GM10248 (cell line): Measurements from ENCODE around the gene IQSEC2.

Experiments used
- CTCF ChIA-PET: fragments of 300-600 bp; sonication (Branson Sonifier 250); formaldehyde crosslinking; extraction: SDS; loops from one replicate; lab custom pipeline; 2021; ENCODE audit warnings: antibody characterized with exemption; lab: Yijun Ruan, JAX
- POLR2A ChIA-PET: fragments of 350-650 bp; sonication (Branson Sonifier 250); formaldehyde crosslinking; extraction: SDS; loops from one replicate; lab custom pipeline; 2020; ENCODE audit warnings: antibody characterized with exemption; lab: Yijun Ruan, JAX
- DNase-seq: peaks from one replicate; pipeline ENCODE4 v3.0.0; 2012; ENCODE audit errors: extremely low spot score
- TF ChIP-seq, protein P1 (sequence below): IDR thresholded peaks from 2 replicates; pipeline ENCODE4 v1.5.1; 2012; ENCODE audit warnings: mild to moderate bottlenecking, low read depth; ENCODE audit errors: extremely low read depth, missing control alignments, control extremely low read depth

The IQSEC2 gene

GRCh38 chrX:53227224-53227765 lies 54.1 kb downstream of the IQSEC2 start:
- DNase-seq: no peak
- TF ChIP-seq, protein P1, sequence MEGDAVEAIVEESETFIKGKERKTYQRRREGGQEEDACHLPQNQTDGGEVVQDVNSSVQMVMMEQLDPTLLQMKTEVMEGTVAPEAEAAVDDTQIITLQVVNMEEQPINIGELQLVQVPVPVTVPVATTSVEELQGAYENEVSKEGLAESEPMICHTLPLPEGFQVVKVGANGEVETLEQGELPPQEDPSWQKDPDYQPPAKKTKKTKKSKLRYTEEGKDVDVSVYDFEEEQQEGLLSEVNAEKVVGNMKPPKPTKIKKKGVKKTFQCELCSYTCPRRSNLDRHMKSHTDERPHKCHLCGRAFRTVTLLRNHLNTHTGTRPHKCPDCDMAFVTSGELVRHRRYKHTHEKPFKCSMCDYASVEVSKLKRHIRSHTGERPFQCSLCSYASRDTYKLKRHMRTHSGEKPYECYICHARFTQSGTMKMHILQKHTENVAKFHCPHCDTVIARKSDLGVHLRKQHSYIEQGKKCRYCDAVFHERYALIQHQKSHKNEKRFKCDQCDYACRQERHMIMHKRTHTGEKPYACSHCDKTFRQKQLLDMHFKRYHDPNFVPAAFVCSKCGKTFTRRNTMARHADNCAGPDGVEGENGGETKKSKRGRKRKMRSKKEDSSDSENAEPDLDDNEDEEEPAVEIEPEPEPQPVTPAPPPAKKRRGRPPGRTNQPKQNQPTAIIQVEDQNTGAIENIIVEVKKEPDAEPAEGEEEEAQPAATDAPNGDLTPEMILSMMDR: no peak
- ChIA-PET POLR2A (no interaction called here), CTCF (no interaction called here)

DNA sequence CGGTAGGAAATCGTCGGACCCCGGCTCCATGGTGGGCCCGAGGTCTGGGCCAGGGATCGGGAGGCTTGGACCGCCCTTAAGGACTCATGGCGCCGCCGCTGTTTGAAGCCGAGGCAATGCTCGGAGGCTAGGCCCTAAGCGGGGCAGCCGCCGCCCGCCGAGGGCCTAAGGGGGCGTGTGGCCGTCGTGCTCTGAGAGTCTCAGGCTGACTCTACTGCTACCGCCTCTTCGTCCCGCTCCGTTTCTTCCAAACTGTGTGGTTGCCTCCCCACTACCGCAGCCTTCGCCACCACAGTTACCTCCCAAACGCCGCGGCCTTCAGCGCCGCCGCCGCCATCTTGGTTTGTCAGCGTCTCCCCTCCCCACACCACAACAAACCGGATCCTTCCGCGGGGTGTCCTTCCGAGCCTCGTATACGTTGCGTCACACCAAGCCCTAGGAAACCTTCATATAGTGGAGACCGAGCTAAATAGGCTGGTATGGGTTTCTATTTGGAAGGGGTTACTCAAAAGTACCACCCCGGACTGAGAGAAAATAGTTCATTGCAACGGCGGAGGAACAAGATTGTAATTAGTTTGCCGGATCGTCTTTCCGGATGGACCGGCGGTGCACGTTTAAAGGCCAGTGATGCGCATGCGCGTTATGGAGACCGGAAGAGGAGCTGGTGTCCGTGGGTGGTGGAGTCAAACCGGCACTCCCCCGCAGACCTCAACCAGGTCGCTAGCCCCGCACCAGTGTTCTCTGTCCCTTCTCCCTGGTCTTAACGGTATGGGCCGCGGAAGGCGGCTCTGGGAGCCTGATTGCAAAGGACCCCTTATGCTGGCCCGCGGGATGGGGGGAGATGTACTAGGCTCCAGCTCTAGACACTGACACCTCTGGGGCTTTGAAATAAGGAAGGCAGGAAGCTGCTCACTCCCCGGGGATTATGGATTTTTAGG lies 56.3 kb downstream of the IQSEC2 start, which contains the start of gene KDM5C:
KDM5C (minus strand) TSS at position 348 of the 938 bp plus-strand sequence; CDS start at position 30, 318 bp downstream.
- CTCF ChIA-PET: interaction anchor here (1.0 to 1.2 kb wide), 2 partner anchors 211 to 230 kb away, joined by 3 read pairs; no protein-coding TSS in a partner anchor
- TF ChIP-seq, protein P1: no peak
- peak; percentile 95 for DNase-seq
- POLR2A ChIA-PET: no interaction called here

GRCh38 chrX:53223955-53224859 lies 57.2 kb downstream of the IQSEC2 start:
- ChIA-PET POLR2A (no interaction called here), CTCF (interaction anchor here (1.2 to 1.8 kb wide), 3 partner anchors 9 to 212 kb away, joined by 3 to 4 read pairs (median 4); no protein-coding TSS in a partner anchor)
- TF ChIP-seq, protein P1: no peak
- DNase-seq: no peak

DNA sequence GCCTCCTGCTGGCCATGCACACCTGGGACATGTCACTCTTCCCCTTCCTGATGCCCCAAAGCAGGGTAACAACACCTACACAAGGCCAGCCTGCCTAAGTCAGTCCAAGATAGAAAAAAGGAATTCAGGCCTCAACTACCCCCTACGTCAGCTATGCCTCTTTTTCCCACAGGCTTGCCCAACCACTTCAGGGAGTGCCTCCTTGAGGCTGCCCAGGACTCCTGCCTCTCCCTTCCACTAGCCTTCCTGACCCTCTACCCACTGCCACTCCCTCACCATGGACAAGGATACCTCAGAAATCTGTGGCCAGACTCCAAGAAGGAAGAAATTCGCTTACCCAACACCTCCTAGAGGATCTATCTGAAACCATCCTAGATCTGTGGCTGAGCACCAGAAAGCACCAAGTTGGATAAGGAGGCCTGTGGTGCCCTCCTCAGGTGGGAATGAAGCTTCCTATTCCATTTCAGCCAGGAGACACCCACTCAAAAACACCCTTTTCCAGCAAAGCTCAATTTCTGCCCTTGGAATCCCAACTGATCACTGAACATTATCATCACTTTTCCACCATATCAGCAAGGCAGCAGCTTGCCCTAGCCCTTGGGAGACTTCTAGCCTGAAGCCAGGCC lies 58.2 kb downstream of the IQSEC2 start:
- TF ChIP-seq, protein P1: no peak
- CTCF ChIA-PET: interaction anchor here (1.7 to 1.8 kb wide), 2 partner anchors 8 to 16 kb away, joined by 4 read pairs; no protein-coding TSS in a partner anchor
- DNase-seq: no peak
- POLR2A ChIA-PET: no interaction called here
